H1 (cell line): ENCODE data around the gene DCP1B. TPM values are rescaled to one million over a fixed set of nuclear protein-coding genes. Genes with fewer than 3 reads are reported as not detected.

Experiments used
- CTCF ChIA-PET: fragments of 300-600 bp; sonication (Branson Sonifier 250); formaldehyde crosslinking; loops from one replicate; lab custom pipeline; 2021; ENCODE audit not compliant: partially characterized antibody; lab: Charles Lee
- POLR2A ChIA-PET: fragments of 300-600 bp; sonication (Branson Sonifier 250); formaldehyde crosslinking; loops from one replicate; lab custom pipeline; 2021; ENCODE audit warnings: inconsistent platforms; ENCODE audit not compliant: partially characterized antibody; lab: Charles Lee
- DNase-seq, 2 experiments: peaks; one replicate each; pipeline versions ENCODE4 v3.0.0 to v3.0.0-alpha.2; 2010 to 2022; ENCODE audit warnings: low spot score in 2 of 2, low read depth in 1 of 2, mixed read lengths in 1 of 2
- FAIRE-seq: peaks from 2 replicates; lab custom pipeline; 2011; peaks lifted over from hg19 to GRCh38; lab: Jason Lieb, UNC
- H2AFZ ChIP-seq: 2 replicates; pipeline ENCODE4 v1.8.1; 2012; ENCODE audit warnings: low read length, inconsistent platforms
- H2AK5ac ChIP-seq: 2 replicates; pipeline ENCODE4 v1.6.1; 2013; ENCODE audit warnings: low read depth, low read length
- H2BK120ac ChIP-seq: replicated peaks from 2 replicates; pipeline ENCODE3; 2013; ENCODE audit warnings: low read depth, low read length, inconsistent platforms
- H2BK12ac ChIP-seq: 2 replicates; pipeline ENCODE4 v1.6.1; 2013; ENCODE audit warnings: low read depth, low read length
- H2BK15ac ChIP-seq: 2 replicates; pipeline ENCODE4 v1.6.1; 2013; ENCODE audit warnings: low read length
- H2BK20ac ChIP-seq: 2 replicates; pipeline ENCODE4 v1.6.1; 2013; ENCODE audit warnings: low read length
- H2BK5ac ChIP-seq: 2 replicates; pipeline ENCODE4 v1.6.1; 2013; ENCODE audit warnings: low read depth, low read length
- H3K14ac ChIP-seq: 2 replicates; pipeline ENCODE4 v1.6.1; 2013; ENCODE audit warnings: inconsistent platforms; ENCODE audit not compliant: insufficient read length
- H3K18ac ChIP-seq: 2 replicates; pipeline ENCODE4 v1.6.1; 2013; ENCODE audit warnings: low read length; ENCODE audit errors: extremely low read depth
- H3K23ac ChIP-seq: 2 replicates; pipeline ENCODE4 v1.6.1; 2013; ENCODE audit warnings: inconsistent platforms; ENCODE audit not compliant: insufficient read length
- H3K23me2 ChIP-seq: 2 replicates; pipeline ENCODE4 v1.6.1; 2013; ENCODE audit warnings: low read depth, low read length
- H3K27ac ChIP-seq: 2 replicates; pipeline ENCODE4 v1.6.1; 2011; ENCODE audit warnings: low read depth, low read length, inconsistent platforms
- H3K27me3 ChIP-seq, 4 experiments: replicated peaks in 1 of 4; 1 replicate in 1 of 4; 2 replicates in 3 of 4; pipeline versions ENCODE4 v1.6.1 to v1.8.1; 2011 to 2013; ENCODE audit warnings: low read length in 3 of 4, mild to moderate bottlenecking in 3 of 4, inconsistent platforms in 2 of 4, mixed read lengths in 2 of 4, moderate library complexity in 1 of 4; ENCODE audit not compliant: control insufficient read depth in 3 of 4, insufficient read depth in 3 of 4; ENCODE audit errors: extremely low read depth in 1 of 4
- H3K36me3 ChIP-seq, 4 experiments: 2 replicates each; pipeline versions ENCODE4 v1.6.1 to v1.8.1; 2011 to 2013; ENCODE audit warnings: mild to moderate bottlenecking in 4 of 4, low read length in 3 of 4, moderate library complexity in 2 of 4, control low read depth in 1 of 4, inconsistent platforms in 1 of 4; ENCODE audit not compliant: insufficient read depth in 4 of 4, control insufficient read depth in 2 of 4
- H3K4ac ChIP-seq: replicated peaks from 2 replicates; pipeline ENCODE3; 2013; ENCODE audit warnings: low read length, low read depth, mixed read lengths, inconsistent platforms; ENCODE audit not compliant: insufficient read length
- H3K4me1 ChIP-seq, 4 experiments: replicated peaks in 1 of 4; 1 replicate in 1 of 4; 2 replicates in 3 of 4; pipeline versions ENCODE4 v1.6.1 to v1.8.1; 2011 to 2013; ENCODE audit warnings: low read length in 3 of 4, inconsistent platforms in 2 of 4, mixed read lengths in 1 of 4; ENCODE audit not compliant: insufficient read depth in 4 of 4, control insufficient read depth in 3 of 4
- H3K4me2 ChIP-seq, 2 experiments: 2 replicates each; pipeline versions ENCODE4 v1.6.1 to v1.8.1; 2011 to 2013; ENCODE audit warnings: low read depth in 2 of 2, low read length in 2 of 2, control low read depth in 1 of 2, inconsistent platforms in 1 of 2, mild to moderate bottlenecking in 1 of 2; ENCODE audit not compliant: insufficient read depth in 1 of 2
- H3K4me3 ChIP-seq, 4 experiments: fragments of 200-600, 300-600 bp in 1 of 4; sonication (generic), shearing (Covaris generic), sonication (Bioruptor Twin) in 1 of 4; 2 replicates each; pipeline versions ENCODE4 v1.5.1 to v1.8.1; 2011 to 2016; ENCODE audit warnings: low read length in 4 of 4, low read depth in 3 of 4, control low read depth in 2 of 4, inconsistent platforms in 2 of 4, mild to moderate bottlenecking in 2 of 4, mixed read lengths in 1 of 4, moderate library complexity in 1 of 4; ENCODE audit not compliant: insufficient read depth in 2 of 4; ENCODE audit errors: extremely low read depth in 1 of 4
- H3K56ac ChIP-seq: replicated peaks from 2 replicates; pipeline ENCODE3; 2013; ENCODE audit warnings: low read depth, mild to moderate bottlenecking, mixed read lengths, low read length, inconsistent platforms; ENCODE audit not compliant: insufficient read length
- H3K79me1 ChIP-seq: 2 replicates; pipeline ENCODE4 v1.6.1; 2013; ENCODE audit warnings: low read depth, low read length, control low read depth
- H3K79me2 ChIP-seq, 2 experiments: 2 replicates each; pipeline versions ENCODE4 v1.6.1 to v1.8.1; 2012 to 2013; ENCODE audit warnings: low read length in 2 of 2, mild to moderate bottlenecking in 2 of 2, inconsistent platforms in 1 of 2; ENCODE audit not compliant: insufficient read depth in 2 of 2, control insufficient read depth in 1 of 2
- H3K9ac ChIP-seq, 4 experiments: replicated peaks in 1 of 4; 1 replicate in 1 of 4; 2 replicates in 3 of 4; pipeline versions ENCODE4 v1.6.1 to v1.8.1; 2011 to 2013; ENCODE audit warnings: low read depth in 3 of 4, low read length in 3 of 4, control low read depth in 2 of 4, mild to moderate bottlenecking in 2 of 4, moderate library complexity in 2 of 4, inconsistent platforms in 1 of 4; ENCODE audit errors: extremely low read depth in 1 of 4
- H3K9me3 ChIP-seq, 2 experiments: 2 replicates each; pipeline versions ENCODE4 v1.6.1 to v1.8.1; 2012 to 2013; ENCODE audit warnings: mild to moderate bottlenecking in 2 of 2, moderate library complexity in 2 of 2, control low read depth in 1 of 2, inconsistent platforms in 1 of 2, low read depth in 1 of 2, low read length in 1 of 2, mixed read lengths in 1 of 2; ENCODE audit not compliant: insufficient read depth in 2 of 2
- H4K20me1 ChIP-seq, 2 experiments: replicated peaks in 1 of 2; 2 replicates each; pipeline versions ENCODE3 to v1.8.1; 2011 to 2013; ENCODE audit warnings: inconsistent platforms in 2 of 2, low read length in 2 of 2, mild to moderate bottlenecking in 1 of 2; ENCODE audit not compliant: insufficient read depth in 2 of 2, control insufficient read depth in 1 of 2
- H4K5ac ChIP-seq: 2 replicates; pipeline ENCODE4 v1.6.1; 2013; ENCODE audit warnings: low read length, low read depth, mixed read lengths, inconsistent platforms; ENCODE audit not compliant: insufficient read length
- H4K8ac ChIP-seq: 2 replicates; pipeline ENCODE4 v1.8.0; 2013; ENCODE audit warnings: mild to moderate bottlenecking, moderate library complexity, low read length, inconsistent platforms; ENCODE audit not compliant: insufficient read depth; ENCODE audit errors: extremely low read depth
- H4K91ac ChIP-seq: replicated peaks from 2 replicates; pipeline ENCODE3; 2013; ENCODE audit warnings: low read length, mixed read lengths, inconsistent platforms; ENCODE audit not compliant: insufficient read length
- SP1 ChIP-seq: IDR thresholded peaks from 2 replicates; pipeline ENCODE4 v1.6.1; 2011; ENCODE audit warnings: low read depth, low read length
- WGBS, 2 experiments: shearing (Covaris generic) in 1 of 2; methylation state at CpG; one replicate each; pipeline versions ENCODE4 v1.1.6 to v1.1.7; 2013 to 2015; ENCODE audit warnings: low lambda C conversion rate in 2 of 2, mixed read lengths in 2 of 2, inconsistent platforms in 1 of 2, low coverage in 1 of 2, missing lambda C conversion rate in 1 of 2; ENCODE audit not compliant: insufficient replicate concordance in 2 of 2, insufficient coverage in 1 of 2, insufficient read length in 1 of 2; ENCODE audit errors: extremely low coverage in 1 of 2, missing lambda C conversion rate in 1 of 2; 5-methylcytosine and 5-hydroxymethylcytosine counted together
- polyA plus RNA-seq, 7 experiments: library from polyadenylated mRNA; depleted of rRNA in 3 of 7; stranded (reverse) in 5 of 7; unstranded in 2 of 7; fragments of >200 nt in 5 of 7; fragments of 200-250 nt in 2 of 7; gene quantifications; 1 replicate in 5 of 7; 2 replicates in 1 of 7; 4 replicates in 1 of 7; pipeline versions ENCODE4 v1.2.1 to v1.2.3, GENCODE V29; 2011 to 2013; ENCODE audit warnings: missing spikeins in 2 of 7, mixed read lengths in 2 of 7
- total RNA-seq: library from RNA; stranded (reverse); fragmentation: NEBNext Ultra II Directional; extraction: Animal tissue kit (Norgen Biotek cat#: 25700); gene quantifications from 2 replicates; pipeline ENCODE4 v1.2.1, GENCODE V29; 2021

The DCP1B gene
- total and polyA plus RNA-seq, 2 of the 8 experiments (the other 6 are each of a cell fraction or from before 2014, with no cell fraction given), result 14.8 to 29.0 TPM

DNA sequence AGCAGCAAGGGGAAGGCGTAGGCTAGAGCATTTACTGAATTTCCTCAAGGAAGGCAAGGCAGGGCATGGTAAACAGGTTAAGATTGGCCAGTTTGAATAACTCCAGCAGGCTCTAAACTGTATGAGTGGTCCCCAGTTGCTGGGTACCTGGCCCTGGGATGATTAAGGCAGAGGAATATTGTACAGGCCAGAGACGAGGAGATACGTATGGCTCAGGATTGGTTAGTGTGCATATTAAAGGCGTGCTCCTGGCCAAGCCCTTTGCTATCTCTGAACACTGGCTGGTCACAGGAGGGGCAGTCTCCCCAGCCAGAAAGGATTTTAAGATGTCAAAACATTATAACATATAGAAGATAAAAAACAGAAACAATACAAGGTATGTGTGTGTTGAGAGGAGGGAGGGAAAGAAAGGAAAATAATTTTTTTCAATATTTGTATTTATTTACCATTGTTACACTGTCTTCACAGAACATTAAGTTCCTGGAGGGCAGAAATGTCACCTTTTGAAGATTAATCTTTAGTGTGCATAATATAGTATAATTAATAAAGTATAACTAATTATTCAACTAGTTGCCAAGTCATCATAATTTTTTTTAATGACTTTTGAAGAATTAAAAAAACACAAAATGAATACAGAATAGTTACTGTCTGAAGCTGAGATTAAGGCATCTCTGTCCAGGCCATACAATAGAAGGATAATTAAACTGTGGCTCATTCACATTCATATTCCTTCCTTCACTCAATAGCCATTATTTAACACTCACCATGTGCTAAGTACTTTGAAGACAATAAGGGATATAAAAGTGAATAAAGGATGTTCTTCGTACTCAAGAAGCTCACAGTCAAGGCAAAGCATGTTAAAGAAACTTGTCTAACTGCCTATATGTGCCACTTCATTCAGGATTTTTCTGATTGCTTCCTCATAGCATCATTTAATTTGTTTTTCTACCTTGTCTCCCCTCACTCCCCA, 41.9 kb downstream of the DCP1B start:
- Histone ChIP-seq H3K23ac (no peak overlapping the region), H3K4me2 (no peak overlapping the region), H2AK5ac (no peak overlapping the region), H3K9me3 (no peaks in the 10 kb centered on the region), H3K18ac (no peak overlapping the region), H4K20me1 (no peaks in the 10 kb centered on the region), H3K14ac (no peak overlapping the region), H3K4me1 (no peaks in the 10 kb centered on the region), H2BK120ac (no peak overlapping the region), H3K27ac (no peak overlapping the region), H2BK15ac (no peak overlapping the region), H3K36me3 (peaks cover 2 to 15% (median 4%) of the 10 kb centered on the region in 4 experiments; a peak in 6 of 8 replicates), H4K91ac (no peak overlapping the region), H3K79me1 (no peaks in the 10 kb centered on the region), H3K79me2 (no peaks in the 10 kb centered on the region), H3K27me3 (no peaks in the 10 kb centered on the region), H4K5ac (no peak overlapping the region), H2BK12ac (no peak overlapping the region), H2AFZ (no peak overlapping the region), H3K23me2 (no peaks in the 10 kb centered on the region), H3K56ac (no peak overlapping the region), H2BK20ac (no peak overlapping the region), H3K9ac (no peak overlapping the region), H4K8ac (no peak overlapping the region), H2BK5ac (no peak overlapping the region), H3K4ac (no peak overlapping the region), H3K4me3 (no peak overlapping the region)
- WGBS, 2 experiments, result 93% methylated on average over 5 of the region's 5 CpGs; no CpG with 5 or more reads in 1 of the 2 experiments
- POLR2A ChIA-PET, result no interaction called here
- FAIRE-seq, result no peak
- CTCF ChIA-PET, result interaction anchor here (0.9 to 1.5 kb wide), 3 partner anchors 9 to 47 kb away, joined by 3 to 4 read pairs (median 4); no protein-coding TSS in a partner anchor
- DNase-seq, result no peak
- TF ChIP-seq SP1, result no peak
